Camera-type eye (tissue), 1 donor: ENCODE results near the gene SLC35E3. TPM values are rescaled to one million over a fixed set of nuclear protein-coding genes. Genes with fewer than 3 reads are reported as not detected.

ENCODE experiments used
- total RNA-seq: library from RNA; depleted of rRNA; stranded (reverse); fragments of >200 nt; gene quantifications from one replicate; pipeline ENCODE4 v1.2.3, GENCODE V29; 2014

SLC35E3 gene
- 8.1 TPM for total RNA-seq

DNA sequence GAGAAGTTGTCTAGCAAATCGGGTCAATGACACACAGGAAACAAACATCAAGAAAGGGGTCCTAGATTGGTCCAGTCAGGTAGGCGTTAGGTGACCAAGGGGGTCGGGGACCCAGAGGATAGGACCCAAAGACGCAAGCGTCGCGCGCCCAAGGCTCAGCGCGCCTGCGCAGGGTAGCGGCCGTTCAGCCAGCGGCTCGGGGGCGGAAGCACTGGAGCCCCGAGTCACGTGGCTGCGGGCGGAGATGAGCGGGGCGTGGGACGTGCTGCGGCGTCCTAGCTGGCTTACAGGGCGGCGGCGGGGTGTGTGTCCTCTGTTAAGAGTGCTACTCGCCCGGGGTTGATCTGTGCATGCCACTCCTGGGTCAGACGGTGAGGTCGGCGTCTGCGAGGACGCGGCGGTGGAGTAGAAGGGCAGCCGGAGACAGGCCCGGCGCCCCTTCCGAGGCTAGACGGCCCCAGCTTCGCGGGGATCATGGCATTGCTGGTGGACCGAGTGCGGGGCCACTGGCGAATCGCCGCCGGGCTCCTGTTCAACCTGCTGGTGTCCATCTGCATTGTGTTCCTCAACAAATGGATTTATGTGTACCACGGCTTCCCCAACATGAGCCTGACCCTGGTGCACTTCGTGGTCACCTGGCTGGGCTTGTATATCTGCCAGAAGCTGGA is at the start of gene SLC35E3:
Gene SLC35E3, plus strand, starts transcription at position 273 of the 668 bp plus-strand sequence. Its CDS starts 202 bp downstream, at position 475.

DNA sequence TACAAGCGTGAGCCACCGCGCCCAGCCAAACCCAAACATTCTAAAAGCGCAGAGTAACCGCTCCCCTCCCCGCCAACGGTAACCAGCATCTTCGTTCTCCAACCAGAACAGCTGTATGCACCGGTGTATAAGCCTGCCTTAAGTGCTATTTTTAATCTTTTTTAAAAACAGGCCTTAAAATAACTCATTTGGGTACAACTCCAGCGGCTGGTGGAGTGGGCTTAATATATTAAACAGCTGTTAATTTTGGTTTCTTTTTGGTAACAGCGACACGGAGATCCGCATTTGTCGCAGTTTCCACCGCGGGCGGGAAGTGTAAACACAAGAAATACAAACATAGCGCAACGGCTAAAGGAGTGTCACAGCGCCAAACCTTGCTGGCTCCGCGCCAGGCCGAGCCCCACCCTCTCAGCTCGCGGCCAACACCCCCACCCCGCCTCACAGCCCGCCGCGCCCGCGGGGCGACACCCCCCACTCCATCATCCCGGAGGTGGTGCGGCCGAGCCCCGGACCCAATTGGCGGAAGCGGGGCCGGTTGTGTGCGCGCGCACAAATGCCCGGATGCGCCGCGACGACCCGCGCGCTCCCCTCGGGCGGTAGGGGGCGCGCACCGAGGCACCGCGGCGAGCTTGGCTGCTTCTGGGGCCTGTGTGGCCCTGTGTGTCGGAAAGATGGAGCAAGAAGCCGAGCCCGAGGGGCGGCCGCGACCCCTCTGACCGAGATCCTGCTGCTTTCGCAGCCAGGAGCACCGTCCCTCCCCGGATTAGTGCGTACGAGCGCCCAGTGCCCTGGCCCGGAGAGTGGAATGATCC is 61.8 kb downstream of the SLC35E3 start, which contains the start of gene MDM2:
Gene MDM2, plus strand, starts transcription at position 602 of the 812 bp plus-strand sequence. CDS start 301 bp downstream, outside the sequence.

Other genes with a start within 250 kb of the SLC35E3 start
- gene RAP1B, start 135.3 kb upstream of the SLC35E3 start, total RNA-seq = 153 TPM
- 85.4 TPM for gene NUP107, start 59.2 kb upstream of the SLC35E3 start, total RNA-seq
- 101 TPM for gene MDM2, start 62.0 kb downstream of the SLC35E3 start, total RNA-seq
- 12.9 TPM for gene CPM, start 187.0 kb downstream of the SLC35E3 start, total RNA-seq